GM19240 (cell line): ENCODE measurements around the gene RELCH.
A peak's percentile ranks its signal among the peaks of the same experiment; 100 is the strongest.

Source experiments
- DNase-seq: peaks from one replicate; pipeline ENCODE4 v3.0.0; 2011; ENCODE audit warnings: low spot score; ENCODE audit not compliant: insufficient read length

RELCH gene

GRCh38 chr18:62318228-62319180, 131.4 kb downstream of the RELCH start:
- DNase-seq = no peak

DNA sequence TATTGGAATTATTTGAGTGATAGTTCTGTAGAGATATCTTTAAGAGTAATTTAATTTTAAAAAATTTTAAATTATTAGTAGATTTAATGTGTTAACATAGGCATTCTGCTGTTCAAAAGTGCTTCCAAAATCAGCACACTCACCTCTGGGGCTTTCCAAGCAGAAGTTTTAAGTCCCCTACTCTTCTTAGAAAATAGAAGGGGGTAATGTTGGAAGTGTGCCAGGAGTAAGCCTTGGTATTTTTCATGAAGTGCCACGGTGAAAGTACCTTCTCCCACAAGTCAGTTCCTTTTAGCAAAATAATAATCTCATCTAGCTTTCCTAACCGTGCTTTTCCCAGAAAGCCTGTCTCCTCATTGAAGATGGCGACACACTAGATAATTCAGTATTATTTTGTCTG, 134.1 kb downstream of the RELCH start:
- DNase-seq = no peak

DNA sequence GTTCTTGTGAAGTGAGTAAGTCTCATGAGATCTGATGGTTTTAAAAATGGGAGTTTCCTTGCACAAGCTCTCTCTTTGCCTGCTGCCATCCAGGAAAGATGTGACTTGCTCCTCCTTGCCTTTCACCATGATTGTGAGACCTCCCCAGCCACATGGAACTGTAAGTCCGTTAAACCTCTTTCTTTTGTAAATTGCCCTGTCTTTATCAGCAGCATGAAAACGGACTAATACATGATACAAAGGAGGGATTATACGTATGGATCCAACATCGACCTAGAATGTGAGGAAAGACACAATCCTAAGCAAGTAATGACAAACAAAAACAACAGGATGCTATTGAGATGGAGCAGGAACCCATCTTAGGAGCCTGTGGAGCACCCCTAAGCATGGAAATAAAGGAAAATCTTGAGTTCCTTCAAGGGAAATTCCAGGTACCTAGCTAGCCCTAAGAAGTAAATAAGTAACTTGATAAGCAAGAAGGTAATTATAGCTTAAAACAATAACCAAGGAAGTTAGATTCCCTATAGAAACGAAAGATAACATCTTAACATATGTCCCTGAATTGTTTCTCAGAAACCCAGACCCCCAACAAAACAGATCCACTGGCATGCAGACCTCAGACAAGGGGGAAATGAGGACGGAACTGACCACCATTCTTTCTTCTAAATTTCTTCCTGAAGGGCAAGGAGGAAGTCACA, 136.6 kb downstream of the RELCH start:
- DNase-seq = no peak

DNA sequence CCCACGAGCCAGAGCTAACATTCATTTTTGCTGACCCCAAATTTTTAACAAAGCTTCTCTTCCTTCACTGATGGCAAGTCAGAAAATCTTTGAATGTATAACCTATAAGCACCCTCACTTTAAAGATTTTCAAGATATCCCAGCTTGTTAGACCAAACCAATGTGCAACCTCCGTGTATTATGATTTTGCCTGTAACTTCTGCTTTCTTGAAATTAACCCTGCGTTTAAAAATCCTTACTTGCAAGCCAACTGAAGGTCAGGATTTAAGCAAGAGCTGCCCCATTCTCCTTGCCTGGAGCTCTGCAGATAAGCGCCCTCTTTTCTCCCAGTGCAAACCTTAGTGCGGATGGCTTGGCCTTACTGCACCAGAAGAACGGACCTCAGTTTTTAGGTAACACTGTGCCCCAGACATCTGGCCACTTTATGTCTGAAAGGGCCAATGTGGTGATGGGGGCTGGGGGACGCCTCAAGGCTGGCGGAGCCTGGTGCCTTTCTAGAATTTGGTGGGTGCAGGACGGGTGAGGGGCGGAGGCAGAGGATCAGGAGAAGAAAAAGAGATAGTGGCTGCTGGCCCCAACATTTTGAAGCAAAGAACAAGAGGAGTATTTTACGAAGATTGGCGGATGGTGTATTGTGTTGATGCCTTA, 137.2 kb downstream of the RELCH start:
- no peak for DNase-seq

GRCh38 chr18:62324917-62325805, 138.1 kb downstream of the RELCH start, which contains the start of gene TNFRSF11A:
TNFRSF11A (plus strand) TSS chr18:62325310; CDS start chr18:62325353, 43 bp downstream.
- peak; percentile 50 for DNase-seq

DNA sequence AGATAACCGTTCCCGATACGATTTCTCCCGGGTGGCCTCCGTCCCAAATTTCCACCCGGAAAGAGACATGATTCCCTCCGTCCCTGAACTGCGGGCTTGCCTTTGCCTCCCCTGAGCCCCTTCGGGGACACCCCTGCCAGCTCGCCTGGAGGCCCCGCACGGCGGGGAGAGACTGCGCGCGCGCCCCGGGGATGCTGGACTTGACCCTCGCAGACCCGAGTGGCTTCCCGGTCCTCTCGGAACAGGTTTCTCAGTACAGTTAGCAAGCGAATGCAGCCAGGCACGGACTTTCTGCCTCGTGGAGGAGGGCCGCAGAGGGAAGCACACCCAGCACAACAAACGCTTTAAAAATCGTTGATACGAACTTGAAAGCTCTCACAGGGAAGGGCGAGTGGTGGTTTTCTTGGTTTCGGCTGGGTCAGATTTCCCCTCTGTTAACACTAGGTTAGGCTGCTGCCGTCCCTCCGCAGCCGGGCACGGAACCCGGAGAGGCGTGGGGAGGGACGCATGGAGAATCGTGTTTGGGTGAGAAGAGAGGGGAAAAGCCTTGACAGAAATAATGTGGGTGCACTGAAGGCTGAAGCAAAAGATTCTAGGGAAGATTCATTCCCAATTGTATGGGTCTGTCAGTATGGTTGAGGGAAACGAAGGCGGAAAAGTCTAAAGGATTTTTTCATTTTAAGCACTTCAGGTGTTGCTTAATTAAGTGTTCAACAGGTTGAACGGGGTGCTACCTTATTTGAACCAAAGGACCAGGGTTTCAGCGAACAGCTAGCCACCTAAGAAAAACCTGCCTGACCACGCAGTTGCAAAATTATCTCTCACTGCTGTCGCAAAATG, 139.0 kb downstream of the RELCH start:
- DNase-seq = peak; percentile 20

- DNase-seq = no peak
These were observed 139.7 kb downstream of the RELCH start for GRCh38 chr18:62326646-62327348.

- DNase-seq = no peak
These were observed 140.9 kb downstream of the RELCH start for GRCh38 chr18:62327977-62328376.

DNA sequence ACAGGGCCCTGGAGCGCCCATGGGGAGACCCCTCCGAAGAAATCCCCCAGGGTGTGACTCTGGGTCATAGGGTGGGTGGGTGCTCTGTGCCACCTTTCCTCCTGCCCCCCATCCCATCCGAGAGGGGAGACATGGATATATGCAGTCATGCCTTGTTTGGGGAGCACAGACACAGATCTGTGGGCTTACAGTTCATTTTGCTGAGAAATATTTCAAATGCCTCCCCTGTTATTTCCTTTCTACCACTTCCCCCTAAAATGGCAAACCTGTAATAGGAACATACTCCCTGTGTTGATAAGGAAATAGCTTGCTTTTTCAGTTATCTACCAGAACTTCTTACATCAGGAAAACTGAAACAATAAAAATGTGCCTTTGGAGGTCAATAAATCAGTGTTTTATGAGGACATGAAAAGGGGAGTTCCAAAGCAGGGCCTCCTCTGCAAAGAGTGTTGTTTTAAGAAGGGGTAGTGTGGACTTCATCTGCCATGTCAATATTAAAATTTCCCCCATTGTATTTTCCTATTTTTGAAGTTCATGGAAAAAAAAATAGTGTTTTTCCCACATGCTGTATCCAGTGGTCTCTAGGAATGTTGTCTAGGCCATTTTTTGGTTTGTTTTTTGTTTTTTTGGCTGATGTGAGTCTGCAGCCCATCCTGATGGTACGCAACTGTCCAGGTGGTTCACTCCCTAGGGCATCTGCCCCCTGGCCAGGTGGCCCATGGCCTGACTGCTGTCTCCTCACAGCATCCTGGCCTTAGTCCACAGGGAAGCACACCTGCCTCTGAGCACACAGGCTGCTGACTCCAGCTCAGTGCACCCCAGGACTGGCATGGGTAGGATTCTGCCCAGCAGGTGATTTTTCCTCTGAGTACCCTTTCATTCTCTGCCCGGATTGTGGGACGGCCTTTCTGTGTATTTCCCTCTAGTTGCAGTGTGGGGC, 141.8 kb downstream of the RELCH start:
- DNase-seq = no peak

DNA sequence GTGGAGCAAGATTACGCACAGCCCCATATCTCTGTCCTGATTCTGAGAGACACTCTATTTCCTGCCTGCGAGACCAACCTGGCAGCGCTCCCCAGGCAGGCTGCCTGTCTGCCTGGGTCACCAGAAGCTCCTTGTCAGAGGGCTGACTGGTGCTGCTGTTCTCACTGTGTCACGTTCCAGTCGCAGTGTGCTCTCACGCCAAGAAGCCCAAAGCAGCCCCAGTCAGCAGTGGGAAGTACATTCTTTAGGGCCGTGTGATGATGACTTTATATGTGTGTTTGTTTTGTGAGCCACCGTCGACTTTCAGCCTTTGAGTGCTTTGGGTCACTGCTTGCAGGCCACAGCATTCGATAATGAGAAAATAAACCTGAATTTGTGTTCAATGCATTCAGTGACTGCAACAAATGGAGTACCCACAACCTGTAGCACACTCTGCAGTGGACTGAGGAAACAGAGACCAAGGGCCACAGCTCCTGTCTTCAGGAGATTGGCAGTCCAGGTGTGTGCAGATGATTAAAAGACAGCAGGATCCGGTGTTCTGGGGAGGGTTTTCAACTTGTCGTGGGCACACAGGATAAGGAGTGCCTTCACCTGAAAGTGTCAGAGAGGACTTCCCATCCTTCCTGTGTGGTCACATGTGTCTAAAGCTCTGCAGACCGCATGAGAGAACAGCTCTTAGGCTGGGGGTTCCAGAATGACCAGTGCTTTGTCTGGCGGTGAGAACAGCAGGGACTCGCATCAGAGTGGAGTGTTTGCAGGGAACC, 142.8 kb downstream of the RELCH start:
- no peak for DNase-seq

- no peak for DNase-seq
These were observed 143.6 kb downstream of the RELCH start for GRCh38 chr18:62330650-62331049.

- DNase-seq = no peak
These were observed 144.7 kb downstream of the RELCH start for GRCh38 chr18:62331581-62332356.

GRCh38 chr18:62332431-62332830, 145.4 kb downstream of the RELCH start:
- DNase-seq = no peak

DNA sequence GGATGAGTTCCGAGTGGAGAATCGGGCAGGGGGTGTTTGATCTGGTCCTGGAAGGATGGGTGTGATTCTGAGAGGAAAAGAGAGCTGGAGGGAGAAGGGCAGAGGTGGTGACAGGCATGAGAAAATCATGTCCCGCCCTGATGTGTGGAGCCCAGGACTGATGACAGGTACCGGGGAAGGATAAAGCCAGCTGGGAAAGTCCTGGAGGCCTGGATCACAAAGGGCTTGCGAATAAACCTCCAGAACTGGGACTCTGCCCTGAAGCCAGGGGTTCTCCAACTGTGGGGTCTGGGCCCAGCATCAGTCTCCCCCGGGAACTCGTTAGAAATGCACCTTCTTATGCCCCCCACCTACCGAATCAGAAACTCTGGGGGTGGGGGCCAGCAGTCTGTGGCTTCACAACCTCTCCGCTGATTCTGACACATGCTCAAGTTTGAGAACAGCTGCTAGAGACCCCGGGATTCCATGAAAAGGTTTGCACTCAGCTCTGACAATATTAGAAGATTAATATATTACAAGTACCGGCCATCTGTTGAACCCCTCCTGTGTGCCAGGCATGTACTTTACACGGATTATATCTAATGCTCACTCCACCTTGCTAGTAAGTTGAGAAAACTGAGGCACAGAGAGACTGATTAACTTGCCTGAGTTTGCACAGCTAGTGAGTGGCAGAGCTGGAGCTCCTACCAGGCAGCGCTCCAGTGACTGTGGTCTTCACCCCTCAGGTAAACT, 146.1 kb downstream of the RELCH start:
- DNase-seq = no peak

- no peak for DNase-seq
These were observed 147.1 kb downstream of the RELCH start for GRCh38 chr18:62334120-62334519.

- no peak for DNase-seq
These were observed 148.4 kb downstream of the RELCH start for GRCh38 chr18:62335494-62335893.
